Esophagus squamous epithelium (tissue), 4 donors: ENCODE results near the gene KCNJ2.

ENCODE experiments used
- CTCF ChIP-seq, 6 experiments: fragments of 450-650 bp in 4 of 6; fragments of 200-600 bp in 2 of 6; sonication (generic) in 2 of 6; IDR thresholded peaks; one replicate each; pipeline ENCODE4 v1.5.1; 2016 to 2019; ENCODE audit warnings: antibody characterized with exemption in 6 of 6, mild to moderate bottlenecking in 4 of 6, moderate library complexity in 4 of 6
- POLR2A ChIP-seq, 4 donors: fragments of 450-650 bp; IDR thresholded peaks; one replicate each; pipeline ENCODE4 v1.6.1; 2017; ENCODE audit warnings: antibody characterized with exemption in 4 of 4, mild to moderate bottlenecking in 4 of 4, moderate library complexity in 3 of 4

- no peak for TF ChIP-seq CTCF (IDR thresholded peaks at IDR 0.05)
- TF ChIP-seq POLR2A (IDR thresholded peaks at IDR 0.05): no peak
Measured at GRCh38 chr17:70119983-70120382, 49.3 kb upstream of the KCNJ2 start.
